GM18505 (cell line): Measurements from ENCODE around the gene IGLL1.

Experiments used
- ATAC-seq: cut with Tn5 transposase; IDR thresholded peaks from one replicate; pipeline ENCODE4 v1.9.1; 2021; ENCODE audit not compliant: unreplicated experiment
- POLR2A ChIP-seq: IDR thresholded peaks from 4 replicates; pipeline ENCODE4 v1.6.1; 2011; ENCODE audit warnings: borderline replicate concordance; ENCODE audit not compliant: insufficient read depth, insufficient read length; ENCODE audit errors: extremely low read depth

The IGLL1 gene

GRCh38 chr22:23523713-23524112, 56.4 kb downstream of the IGLL1 start:
- no peak for ATAC-seq
- no peak for TF ChIP-seq POLR2A
